ENCODE data around the gene TAC4. TPM values are rescaled to one million over a fixed set of nuclear protein-coding genes. Genes with fewer than 3 reads are reported as not detected.
"Not testable (repeated sequence)": the region's sequence is repeated elsewhere in the genome, so short reads cannot be mapped to it uniquely, and the experiment has no call there.

Gene TAC4
- total RNA-seq, 1 experiment from 2014 or later = not detected

GRCh38 chr17:49829026-49829425 lies 18.8 kb downstream of the TAC4 start:
- no peak for DNase-seq (ENCODE audit: low read depth, low spot score)
- in situ Hi-C loops (cut with HindIII; ENCODE audit: low pct_unique_long_range_greater_than_20kb, low sequenced_read_pairs) = no loop called here

- DNase-seq (ENCODE audit: low read depth, low spot score); in situ Hi-C loops (cut with HindIII; ENCODE audit: low pct_unique_long_range_greater_than_20kb, low sequenced_read_pairs): not testable (repeated sequence)
Measured at GRCh38 chr17:49828325-49828724, 19.5 kb downstream of the TAC4 start.

GRCh38 chr17:49825645-49826044 lies 22.2 kb downstream of the TAC4 start:
- in situ Hi-C loops (cut with HindIII; ENCODE audit: low pct_unique_long_range_greater_than_20kb, low sequenced_read_pairs) = no loop called here
- DNase-seq (ENCODE audit: low read depth, low spot score) = no peak

GRCh38 chr17:49823614-49824013 lies 24.3 kb downstream of the TAC4 start:
- DNase-seq (ENCODE audit: low read depth, low spot score) = no peak

GRCh38 chr17:49822829-49823228 lies 25.0 kb downstream of the TAC4 start:
- DNase-seq (ENCODE audit: low read depth, low spot score) = no peak
- in situ Hi-C loops (cut with HindIII; ENCODE audit: low pct_unique_long_range_greater_than_20kb, low sequenced_read_pairs) = no loop called here

More at GRCh38 chr17:49823614-49824013, 24.3 kb downstream of the TAC4 start:
- in situ Hi-C loops (cut with HindIII; ENCODE audit: low pct_unique_long_range_greater_than_20kb, low sequenced_read_pairs) = no loop called here

- in situ Hi-C loops (cut with HindIII; ENCODE audit: low pct_unique_long_range_greater_than_20kb, low sequenced_read_pairs) = no loop called here
- DNase-seq (ENCODE audit: low read depth, low spot score) = no peak
Measured at GRCh38 chr17:49821916-49822315, 26.0 kb downstream of the TAC4 start.

GRCh38 chr17:49821466-49821865 lies 26.4 kb downstream of the TAC4 start:
- in situ Hi-C loops (cut with HindIII; ENCODE audit: low pct_unique_long_range_greater_than_20kb, low sequenced_read_pairs) = no loop called here
- DNase-seq (ENCODE audit: low read depth, low spot score) = no peak

GRCh38 chr17:49820773-49821172 lies 27.1 kb downstream of the TAC4 start:
- in situ Hi-C loops (cut with HindIII; ENCODE audit: low pct_unique_long_range_greater_than_20kb, low sequenced_read_pairs) = no loop called here
- DNase-seq (ENCODE audit: low read depth, low spot score) = no peak

GRCh38 chr17:49819651-49820050 lies 28.2 kb downstream of the TAC4 start:
- DNase-seq (ENCODE audit: low read depth, low spot score) = no peak
- in situ Hi-C loops (cut with HindIII; ENCODE audit: low pct_unique_long_range_greater_than_20kb, low sequenced_read_pairs) = no loop called here

GRCh38 chr17:49819138-49819537 lies 28.7 kb downstream of the TAC4 start:
- in situ Hi-C loops (cut with HindIII; ENCODE audit: low pct_unique_long_range_greater_than_20kb, low sequenced_read_pairs) = no loop called here
- DNase-seq (ENCODE audit: low read depth, low spot score) = no peak

- in situ Hi-C loops (cut with HindIII; ENCODE audit: low pct_unique_long_range_greater_than_20kb, low sequenced_read_pairs) = no loop called here
Measured at GRCh38 chr17:49817993-49818392, 29.9 kb downstream of the TAC4 start.

GRCh38 chr17:49815761-49816281 lies 32.0 kb downstream of the TAC4 start:
- in situ Hi-C loops (cut with HindIII; ENCODE audit: low pct_unique_long_range_greater_than_20kb, low sequenced_read_pairs) = no loop called here
- DNase-seq (ENCODE audit: low read depth, low spot score) = no peak

More at GRCh38 chr17:49817993-49818392, 29.9 kb downstream of the TAC4 start:
- DNase-seq (ENCODE audit: low read depth, low spot score) = no peak

GRCh38 chr17:49814781-49815529 lies 32.9 kb downstream of the TAC4 start:
- no peak for DNase-seq (ENCODE audit: low read depth, low spot score)
- in situ Hi-C loops (cut with HindIII; ENCODE audit: low pct_unique_long_range_greater_than_20kb, low sequenced_read_pairs) = no loop called here

- DNase-seq (ENCODE audit: low read depth, low spot score) = no peak
- in situ Hi-C loops (cut with HindIII; ENCODE audit: low pct_unique_long_range_greater_than_20kb, low sequenced_read_pairs) = no loop called here
Measured at GRCh38 chr17:49809056-49809455, 38.8 kb downstream of the TAC4 start.

- in situ Hi-C loops (cut with HindIII; ENCODE audit: low pct_unique_long_range_greater_than_20kb, low sequenced_read_pairs) = no loop called here
- DNase-seq (ENCODE audit: low read depth, low spot score) = no peak
Measured at GRCh38 chr17:49798738-49799137, 49.1 kb downstream of the TAC4 start.

GRCh38 chr17:49798182-49798581 lies 49.7 kb downstream of the TAC4 start:
- no peak for DNase-seq (ENCODE audit: low read depth, low spot score)
- in situ Hi-C loops (cut with HindIII; ENCODE audit: low pct_unique_long_range_greater_than_20kb, low sequenced_read_pairs) = no loop called here

- DNase-seq (ENCODE audit: low read depth, low spot score) = no peak
- in situ Hi-C loops (cut with HindIII; ENCODE audit: low pct_unique_long_range_greater_than_20kb, low sequenced_read_pairs) = no loop called here
Measured at GRCh38 chr17:49795372-49795771, 52.5 kb downstream of the TAC4 start.

- no peak for DNase-seq (ENCODE audit: low read depth, low spot score)
- in situ Hi-C loops (cut with HindIII; ENCODE audit: low pct_unique_long_range_greater_than_20kb, low sequenced_read_pairs) = no loop called here
Measured at GRCh38 chr17:49793309-49793708, 54.6 kb downstream of the TAC4 start.

- DNase-seq (ENCODE audit: low read depth, low spot score) = no peak
- in situ Hi-C loops (cut with HindIII; ENCODE audit: low pct_unique_long_range_greater_than_20kb, low sequenced_read_pairs) = no loop called here
Measured at GRCh38 chr17:49789243-49789578, 58.7 kb downstream of the TAC4 start.
